ENCODE measurements around the gene ARHGAP28. TPM values are rescaled to one million over a fixed set of nuclear protein-coding genes. Genes with fewer than 3 reads are reported as not detected.

The ARHGAP28 gene
- total and polyA plus RNA-seq, 11 donors, result 0.42 to 7.5 (median 1.8) TPM

GRCh38 chr18:6960656-6961055 is 231.1 kb downstream of the ARHGAP28 start:
- H3K27ac ChIP-seq, result no peak overlapping the region
- 71 to 93% (median 88%) methylated on average over 2 of the region's 2 CpGs for WGBS, 4 donors
- TF ChIP-seq CTCF (IDR thresholded peaks at IDR 0.05) (no peak), POLR2A (IDR thresholded peaks at IDR 0.05) (no peak)
- H3K36me3 ChIP-seq, result no peaks in the 10 kb centered on the region
- no peaks in the 10 kb centered on the region for H3K4me1 ChIP-seq
- no peak overlapping the region for H3K4me3 ChIP-seq
- H3K9me3 ChIP-seq, result peaks cover 0 to 8% (median 0%) of the 10 kb centered on the region in 12 donors
- DNase-seq (no peak), ATAC-seq (no peak)
- intact Hi-C loops (cut with DNase I), result no loop called here
- H3K27me3 ChIP-seq, result no peaks in the 10 kb centered on the region

DNA sequence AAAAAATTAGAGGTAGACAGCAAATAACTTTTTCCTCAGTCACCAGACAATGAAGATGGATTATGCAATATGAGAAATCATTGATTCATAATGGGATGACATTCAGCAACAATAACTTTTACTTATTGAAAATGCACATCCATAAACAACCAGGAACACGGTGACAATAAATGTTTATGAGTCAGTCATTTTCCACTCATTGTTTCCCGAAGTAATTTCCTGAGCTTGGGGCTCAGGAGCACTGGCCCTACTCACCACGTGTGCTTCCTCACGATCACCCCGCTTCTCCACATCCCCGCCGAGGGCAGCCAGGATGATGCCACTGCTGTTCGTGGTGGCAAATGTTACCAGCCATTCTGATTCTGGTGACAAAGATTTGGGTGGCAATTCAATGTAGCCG is 231.8 kb downstream of the ARHGAP28 start:
- Histone ChIP-seq H3K27ac (no peak overlapping the region), H3K27me3 (no peaks in the 10 kb centered on the region), H3K36me3 (no peaks in the 10 kb centered on the region), H3K4me1 (no peaks in the 10 kb centered on the region), H3K9me3 (peaks cover 0 to 8% (median 0%) of the 10 kb centered on the region in 12 donors), H3K4me3 (no peak overlapping the region)
- intact Hi-C loops (cut with DNase I), result no loop called here
- no peak for ATAC-seq
- no peak for DNase-seq
- TF ChIP-seq CTCF (IDR thresholded peaks at IDR 0.05) (no peak), POLR2A (IDR thresholded peaks at IDR 0.05) (no peak)
- 58 to 79% (median 77%) methylated on average over 9 of the region's 9 CpGs for WGBS, 4 donors

DNA sequence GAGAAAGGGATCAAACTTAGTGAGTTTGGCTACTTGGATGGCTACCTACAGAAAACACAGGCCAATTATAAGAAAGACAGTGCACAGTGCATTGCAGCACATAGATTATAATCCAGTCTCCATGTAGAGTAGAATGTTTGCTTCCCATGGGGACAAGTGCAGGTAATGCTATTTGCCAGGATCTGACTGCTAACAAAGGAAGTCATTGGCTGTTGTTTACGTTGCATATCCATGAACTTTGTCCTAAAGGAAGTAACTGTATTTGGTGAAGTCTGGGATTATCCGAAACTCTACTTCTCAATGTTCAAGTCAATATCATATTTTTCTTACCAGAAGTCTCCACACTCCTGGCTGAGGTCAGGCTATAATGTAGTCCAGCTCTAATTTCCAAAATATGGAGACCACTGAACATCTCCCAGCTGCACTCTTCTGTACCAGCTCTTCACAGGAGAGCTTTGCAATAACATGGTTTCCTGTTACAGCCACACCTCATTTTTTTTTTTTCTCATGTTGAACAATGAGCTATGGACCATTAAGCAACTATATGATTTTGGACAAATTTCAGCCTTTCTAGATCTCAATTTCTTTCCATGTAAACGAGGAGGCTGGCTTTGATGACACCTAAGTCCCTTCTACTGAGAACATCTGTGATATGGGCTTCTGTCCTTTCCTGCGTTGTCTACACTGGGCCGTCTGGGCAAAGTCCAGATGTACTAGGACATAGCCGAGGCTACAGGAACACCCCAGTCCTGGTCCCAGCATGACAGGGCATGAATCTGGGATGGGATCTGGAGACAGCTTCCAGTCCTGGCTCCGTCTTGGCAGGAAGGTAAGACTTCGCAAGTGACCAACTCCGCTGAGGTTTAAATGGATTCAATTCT is 233.3 kb downstream of the ARHGAP28 start:
- WGBS, 4 donors, result 79 to 87% (median 84%) methylated on average over 9 of the region's 9 CpGs

More for the DNA sequence above, 233.3 kb downstream of the ARHGAP28 start:
- H3K4me3 ChIP-seq, result no peak overlapping the region
- no peak overlapping the region for H3K27ac ChIP-seq
- no peak for DNase-seq
- H3K4me1 ChIP-seq, result no peaks in the 10 kb centered on the region
- no peaks in the 10 kb centered on the region for H3K27me3 ChIP-seq
- peaks cover 0 to 8% (median 0%) of the 10 kb centered on the region in 12 donors for H3K9me3 ChIP-seq
- TF ChIP-seq CTCF (IDR thresholded peaks at IDR 0.05), result no peak
- no peak for TF ChIP-seq POLR2A (IDR thresholded peaks at IDR 0.05)
- H3K36me3 ChIP-seq, result no peaks in the 10 kb centered on the region
- intact Hi-C loops (cut with DNase I), result no loop called here
- ATAC-seq, result no peak
